Lower lobe of right lung (tissue), 2 donors: ENCODE results near the gene SLC25A27. TPM values are rescaled to one million over a fixed set of nuclear protein-coding genes. Genes with fewer than 3 reads are reported as not detected.

ENCODE experiments used
- ATAC-seq, 2 donors: fragments of 200-7000 bp; cut with Tn5 transposase; one replicate each; pipeline ENCODE4 v1.9.1; 2020 to 2022; ENCODE audit warnings: mild to moderate bottlenecking in 2 of 2, moderate library complexity in 2 of 2
- DNase-seq: peaks from one replicate; pipeline ENCODE4 v3.0.0-alpha.2; 2020
- H3K27ac ChIP-seq: fragments of 200-600 bp; one replicate; pipeline ENCODE4 v1.8.0; 2022
- H3K27me3 ChIP-seq: fragments of 200-600 bp; one replicate; pipeline ENCODE4 v1.8.0; 2022; ENCODE audit warnings: low read depth
- H3K36me3 ChIP-seq: fragments of 200-600 bp; one replicate; pipeline ENCODE4 v1.8.0; 2022; ENCODE audit warnings: mild to moderate bottlenecking
- H3K4me1 ChIP-seq: fragments of 200-600 bp; one replicate; pipeline ENCODE4 v1.8.0; 2022
- H3K4me3 ChIP-seq: fragments of 200-600 bp; one replicate; pipeline ENCODE4 v1.8.0; 2022; ENCODE audit warnings: mild to moderate bottlenecking
- H3K9me3 ChIP-seq: fragments of 200-600 bp; one replicate; pipeline ENCODE4 v1.8.0; 2022
- intact Hi-C: fragments of 100-400 bp; cut with DNase I; formaldehyde crosslinking; loops from one replicate; pipeline ENCODE4 v1.11.0; 2022
- long read RNA-seq: library from polyadenylated mRNA; unstranded; transcript quantifications from one replicate; pipeline ENCODE4 v2.0.0, GENCODE V29; 2021
- total RNA-seq: library from RNA; stranded (reverse); fragmentation: NEBNext Ultra II Directional; extraction: Animal tissue kit (Norgen Biotek cat#: 25700); gene quantifications from one replicate; pipeline ENCODE4 v1.2.1, GENCODE V29; 2021
- TF ChIP-seq, protein P1 (sequence below): fragments of 200-600 bp; IDR thresholded peaks from one replicate; pipeline ENCODE4 v1.8.0; 2022; ENCODE audit warnings: antibody characterized with exemption, mild to moderate bottlenecking
- donor health status: DM: no; HTN: yes; CAD: no; lungs with severe emphysema.

Gene SLC25A27, protein sequence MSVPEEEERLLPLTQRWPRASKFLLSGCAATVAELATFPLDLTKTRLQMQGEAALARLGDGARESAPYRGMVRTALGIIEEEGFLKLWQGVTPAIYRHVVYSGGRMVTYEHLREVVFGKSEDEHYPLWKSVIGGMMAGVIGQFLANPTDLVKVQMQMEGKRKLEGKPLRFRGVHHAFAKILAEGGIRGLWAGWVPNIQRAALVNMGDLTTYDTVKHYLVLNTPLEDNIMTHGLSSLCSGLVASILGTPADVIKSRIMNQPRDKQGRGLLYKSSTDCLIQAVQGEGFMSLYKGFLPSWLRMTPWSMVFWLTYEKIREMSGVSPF
- 19.1 TPM for total RNA-seq
- long read RNA-seq, partial matches to known transcripts = 0 of 2 reads
- long read RNA-seq, other reads (novel, unspliced or antisense) = 2 of 2 reads

DNA sequence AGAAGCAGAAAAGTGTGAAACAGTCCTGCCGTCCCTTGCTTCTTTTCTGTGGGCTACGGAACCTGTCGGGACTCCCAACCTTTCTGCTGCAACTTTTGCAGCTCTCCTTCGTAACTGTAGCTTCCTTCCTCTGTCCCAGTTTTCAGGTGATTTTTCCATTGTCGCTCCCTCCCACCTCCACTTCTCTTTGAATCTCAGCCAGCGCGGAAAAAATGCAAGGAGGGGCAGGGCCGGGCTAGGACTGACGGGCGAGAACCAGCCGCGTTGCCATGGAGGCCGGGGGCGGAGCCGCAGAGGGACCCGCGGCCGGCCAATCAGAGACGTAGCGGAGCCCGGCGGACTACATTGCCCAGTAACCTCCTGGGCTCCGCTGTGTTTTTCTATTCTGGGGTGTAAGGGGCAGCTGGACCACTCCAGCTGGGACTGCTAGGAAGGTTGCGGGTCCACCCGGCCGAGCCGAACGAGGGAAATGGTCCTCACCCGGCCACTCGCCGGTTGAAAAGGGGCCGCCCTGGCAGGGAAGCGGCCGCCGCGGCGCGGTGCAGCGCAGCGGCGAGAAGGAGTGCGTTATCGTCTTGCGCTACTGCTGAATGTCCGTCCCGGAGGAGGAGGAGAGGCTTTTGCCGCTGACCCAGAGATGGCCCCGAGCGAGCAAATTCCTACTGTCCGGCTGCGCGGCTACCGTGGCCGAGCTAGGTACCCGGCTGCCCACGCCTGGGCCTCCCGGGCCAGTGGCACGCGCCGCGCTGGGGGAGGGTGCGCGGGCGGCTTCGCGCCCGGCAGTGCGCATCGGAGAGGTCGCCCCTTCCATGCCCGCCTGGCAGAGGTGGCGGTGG is at the start of gene SLC25A27, which contains the start of gene CYP39A1:
SLC25A27 (plus strand) TSS at position 373 of the 836 bp plus-strand sequence; CDS start at position 591, 218 bp downstream.
CYP39A1 (minus strand) TSS at position 216 of the 836 bp plus-strand sequence. CDS start 236 bp downstream, outside the sequence.
- Histone ChIP-seq H3K4me3 (peak within 1 kb of the TSS; percentile 93), H3K9me3 (no peaks in the 10 kb centered on the region), H3K27ac (peak within 1 kb of the TSS; percentile 76), H3K36me3 (no peaks in the 10 kb centered on the region), H3K4me1 (peaks cover 7% of the 10 kb centered on the region), H3K27me3 (no peaks in the 10 kb centered on the region)
- TF ChIP-seq, protein P1, sequence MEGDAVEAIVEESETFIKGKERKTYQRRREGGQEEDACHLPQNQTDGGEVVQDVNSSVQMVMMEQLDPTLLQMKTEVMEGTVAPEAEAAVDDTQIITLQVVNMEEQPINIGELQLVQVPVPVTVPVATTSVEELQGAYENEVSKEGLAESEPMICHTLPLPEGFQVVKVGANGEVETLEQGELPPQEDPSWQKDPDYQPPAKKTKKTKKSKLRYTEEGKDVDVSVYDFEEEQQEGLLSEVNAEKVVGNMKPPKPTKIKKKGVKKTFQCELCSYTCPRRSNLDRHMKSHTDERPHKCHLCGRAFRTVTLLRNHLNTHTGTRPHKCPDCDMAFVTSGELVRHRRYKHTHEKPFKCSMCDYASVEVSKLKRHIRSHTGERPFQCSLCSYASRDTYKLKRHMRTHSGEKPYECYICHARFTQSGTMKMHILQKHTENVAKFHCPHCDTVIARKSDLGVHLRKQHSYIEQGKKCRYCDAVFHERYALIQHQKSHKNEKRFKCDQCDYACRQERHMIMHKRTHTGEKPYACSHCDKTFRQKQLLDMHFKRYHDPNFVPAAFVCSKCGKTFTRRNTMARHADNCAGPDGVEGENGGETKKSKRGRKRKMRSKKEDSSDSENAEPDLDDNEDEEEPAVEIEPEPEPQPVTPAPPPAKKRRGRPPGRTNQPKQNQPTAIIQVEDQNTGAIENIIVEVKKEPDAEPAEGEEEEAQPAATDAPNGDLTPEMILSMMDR = no peak
- DNase-seq (peak; percentile 96), ATAC-seq (peak; percentile 100)
- intact Hi-C loops = no loop called here

GRCh38 chr6:46605091-46605797 is 47.5 kb upstream of the SLC25A27 start:
- Histone ChIP-seq H3K9me3 (no peaks in the 10 kb centered on the region), H3K4me1 (no peaks in the 10 kb centered on the region), H3K27me3 (no peaks in the 10 kb centered on the region), H3K4me3 (no peak overlapping the region), H3K27ac (no peak overlapping the region), H3K36me3 (no peaks in the 10 kb centered on the region)
- intact Hi-C loops = no loop called here
- no peak for DNase-seq
- TF ChIP-seq, protein P1 = no peak
- no peak for ATAC-seq

DNA sequence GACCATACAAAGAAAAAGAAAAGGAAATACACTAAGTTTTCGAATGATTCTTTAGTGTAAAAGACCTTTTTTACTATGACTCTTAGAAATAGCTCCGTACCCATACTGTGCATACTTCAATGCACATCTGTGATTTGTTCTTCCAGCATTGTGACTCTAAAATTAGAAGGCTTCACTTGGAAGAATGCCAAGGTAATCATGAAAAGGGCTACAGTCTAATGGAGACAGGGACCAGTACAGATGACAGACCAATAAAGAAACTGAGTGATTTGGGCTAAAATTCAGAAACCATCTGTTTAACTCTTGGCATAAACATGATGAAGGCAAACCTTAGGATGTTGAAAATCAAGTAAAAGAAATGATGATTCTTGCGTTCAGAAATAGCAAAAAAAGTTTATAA is 46.4 kb upstream of the SLC25A27 start:
- H3K4me1 ChIP-seq = no peaks in the 10 kb centered on the region
- no peak overlapping the region for H3K27ac ChIP-seq
- DNase-seq (no peak), ATAC-seq (no peak)
- intact Hi-C loops = no loop called here
- no peaks in the 10 kb centered on the region for H3K36me3 ChIP-seq
- no peaks in the 10 kb centered on the region for H3K9me3 ChIP-seq
- TF ChIP-seq, protein P1 = no peak
- no peak overlapping the region for H3K4me3 ChIP-seq
- no peaks in the 10 kb centered on the region for H3K27me3 ChIP-seq

- H3K4me1 ChIP-seq = no peaks in the 10 kb centered on the region
- H3K4me3 ChIP-seq = no peak overlapping the region
- TF ChIP-seq, protein P1 = no peak
- intact Hi-C loops = no loop called here
- DNase-seq (no peak), ATAC-seq (no peak)
- H3K27ac ChIP-seq = no peak overlapping the region
- H3K27me3 ChIP-seq = no peaks in the 10 kb centered on the region
- no peaks in the 10 kb centered on the region for H3K36me3 ChIP-seq
- H3K9me3 ChIP-seq = no peaks in the 10 kb centered on the region
These were observed 41.8 kb upstream of the SLC25A27 start for GRCh38 chr6:46610862-46611553.

DNA sequence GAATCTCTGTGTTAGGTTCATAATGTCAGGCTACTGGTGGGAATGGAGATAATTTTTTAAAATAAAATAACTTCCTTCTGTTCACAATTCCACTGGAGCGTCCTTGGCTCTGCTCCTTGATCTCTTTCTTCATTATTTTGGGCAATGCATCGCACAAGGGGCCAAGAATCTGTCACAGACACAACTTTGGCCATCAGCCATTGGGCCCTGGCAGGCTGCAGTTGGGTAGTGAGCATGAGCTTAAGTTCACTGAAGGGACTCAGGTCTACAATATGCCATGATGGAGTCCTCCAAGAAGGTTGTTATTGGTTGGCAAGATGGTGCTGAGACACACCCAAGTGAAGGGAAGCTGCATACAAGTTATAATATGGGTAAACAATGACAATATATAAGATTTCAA is 40.1 kb upstream of the SLC25A27 start:
- Histone ChIP-seq H3K27me3 (no peaks in the 10 kb centered on the region), H3K27ac (no peak overlapping the region), H3K36me3 (no peaks in the 10 kb centered on the region), H3K4me1 (no peaks in the 10 kb centered on the region), H3K4me3 (no peak overlapping the region), H3K9me3 (no peaks in the 10 kb centered on the region)
- TF ChIP-seq, protein P1 = no peak
- no peak for ATAC-seq
- intact Hi-C loops = no loop called here
- DNase-seq = no peak
